Muscle of arm (tissue), 12 donors: Measurements from ENCODE around the gene ALKBH7. TPM values are rescaled to one million over a fixed set of nuclear protein-coding genes. Genes with fewer than 3 reads are reported as not detected.
"Not testable (repeated sequence)": the region's sequence is repeated elsewhere in the genome, so short reads cannot be mapped to it uniquely, and the experiment has no call there.

Experiments used
- DNase-seq: peaks from one replicate; pipeline ENCODE4 v3.0.0-alpha.2; 2013
- polyA plus RNA-seq, 12 donors: library from polyadenylated mRNA; unstranded; fragments of 120-200 nt; gene quantifications; one replicate each; pipeline ENCODE4 v1.2.1, GENCODE V29; 2013; ENCODE audit not compliant: insufficient read length in 12 of 12

Gene ALKBH7
- polyA plus RNA-seq, 12 donors = 35.2 to 126 (median 63.2) TPM; not detected in 1

DNA sequence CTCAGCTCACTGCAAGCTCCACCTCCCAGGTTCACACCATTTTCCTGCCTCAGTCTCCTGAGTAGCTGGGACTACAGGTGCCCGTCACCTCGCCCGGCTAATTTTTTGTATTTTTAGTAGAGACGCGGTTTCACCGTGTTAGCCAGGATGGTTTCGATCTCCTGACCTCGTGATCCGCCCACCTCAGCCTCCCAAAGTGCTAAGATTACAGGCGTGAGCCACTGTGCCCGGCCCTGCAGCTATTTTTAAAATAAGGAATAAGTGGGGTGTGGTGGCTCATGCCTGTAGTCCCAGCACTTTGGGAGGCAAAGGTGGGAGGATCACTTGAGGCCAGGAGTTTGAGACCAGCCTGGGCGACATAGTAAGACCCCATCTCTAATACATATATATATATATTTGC, 12.1 kb upstream of the ALKBH7 start:
- DNase-seq = not testable (repeated sequence)

- DNase-seq = not testable (repeated sequence)
Observed at GRCh38 chr19:6360857-6361216, 11.8 kb upstream of the ALKBH7 start.

GRCh38 chr19:6362027-6362350, 10.6 kb upstream of the ALKBH7 start:
- peak; percentile 47 for DNase-seq

DNA sequence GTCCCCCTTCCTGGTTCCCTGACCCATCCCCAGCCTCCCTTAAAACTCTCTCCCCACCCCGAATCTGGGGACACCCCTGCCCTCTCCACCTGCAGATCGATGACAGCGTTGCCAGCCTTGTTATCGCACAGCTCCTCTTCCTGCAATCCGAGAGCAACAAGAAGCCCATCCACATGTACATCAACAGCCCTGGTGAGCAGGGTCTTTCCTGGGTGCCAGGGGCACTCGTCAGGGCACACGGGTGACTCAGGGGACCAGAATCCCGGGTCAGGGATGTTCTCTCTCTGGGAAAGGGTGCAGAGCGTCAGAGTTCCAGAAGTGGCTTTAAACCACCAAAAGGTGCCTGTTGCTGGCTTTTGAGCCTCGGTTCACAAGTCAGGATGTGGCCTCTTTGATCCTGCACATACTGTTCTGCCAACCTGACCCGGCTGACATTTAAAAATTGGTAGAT, 10.2 kb upstream of the ALKBH7 start:
- no peak for DNase-seq

DNA sequence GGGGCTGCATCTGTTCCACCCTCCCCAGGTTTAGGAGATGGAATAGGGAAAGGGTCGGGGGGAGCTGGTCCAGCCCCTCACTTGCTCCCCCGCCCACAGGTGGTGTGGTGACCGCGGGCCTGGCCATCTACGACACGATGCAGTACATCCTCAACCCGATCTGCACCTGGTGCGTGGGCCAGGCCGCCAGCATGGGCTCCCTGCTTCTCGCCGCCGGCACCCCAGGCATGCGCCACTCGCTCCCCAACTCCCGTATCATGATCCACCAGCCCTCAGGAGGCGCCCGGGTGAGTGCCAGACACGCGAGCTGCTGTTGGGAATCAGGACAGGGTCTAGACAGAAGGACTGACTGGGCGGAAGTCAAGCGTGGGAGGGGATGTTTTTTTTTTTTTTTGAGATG, 8.2 kb upstream of the ALKBH7 start:
- no peak for DNase-seq

- DNase-seq = peak; percentile 99
Observed at GRCh38 chr19:6373096-6373812, 660 bp downstream of the ALKBH7 start.

DNA sequence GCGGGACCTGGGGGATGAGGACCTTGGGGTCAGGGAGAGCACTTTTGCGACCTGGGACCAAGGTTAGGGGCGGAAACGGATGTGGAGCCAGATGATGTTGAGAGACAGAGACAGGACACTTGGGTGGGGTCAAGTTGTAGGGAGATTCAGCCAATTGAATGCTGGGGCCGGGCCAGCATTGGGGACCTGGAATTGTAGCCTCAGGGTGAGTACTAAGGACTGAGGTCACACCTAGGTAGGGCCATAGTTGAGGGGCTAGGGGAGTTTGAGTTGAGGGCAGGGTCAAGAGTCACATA, 1.2 kb downstream of the ALKBH7 start:
- DNase-seq = no peak

DNA sequence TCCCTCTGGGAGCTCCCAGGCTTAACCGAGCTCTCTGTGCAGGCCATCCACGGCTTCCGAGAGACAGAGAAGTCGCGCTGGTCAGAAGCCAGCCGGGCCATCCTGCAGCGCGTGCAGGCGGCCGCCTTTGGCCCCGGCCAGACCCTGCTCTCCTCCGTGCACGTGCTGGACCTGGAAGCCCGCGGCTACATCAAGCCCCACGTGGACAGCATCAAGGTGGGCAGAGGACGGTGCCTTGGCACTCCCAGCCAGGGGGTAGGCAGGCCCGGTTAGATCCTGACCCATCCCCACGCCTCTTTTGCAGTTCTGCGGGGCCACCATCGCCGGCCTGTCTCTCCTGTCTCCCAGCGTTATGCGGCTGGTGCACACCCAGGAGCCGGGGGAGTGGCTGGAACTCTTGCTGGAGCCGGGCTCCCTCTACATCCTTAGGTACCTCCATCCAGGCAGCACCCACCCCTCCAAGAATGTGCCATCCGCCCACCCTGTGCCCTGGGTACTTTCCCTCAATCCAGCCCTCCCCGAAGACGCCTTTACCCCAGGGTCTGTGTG, 1.6 kb downstream of the ALKBH7 start:
- no peak for DNase-seq

GRCh38 chr19:6374711-6375410, 2.3 kb downstream of the ALKBH7 start:
- no peak for DNase-seq

DNA sequence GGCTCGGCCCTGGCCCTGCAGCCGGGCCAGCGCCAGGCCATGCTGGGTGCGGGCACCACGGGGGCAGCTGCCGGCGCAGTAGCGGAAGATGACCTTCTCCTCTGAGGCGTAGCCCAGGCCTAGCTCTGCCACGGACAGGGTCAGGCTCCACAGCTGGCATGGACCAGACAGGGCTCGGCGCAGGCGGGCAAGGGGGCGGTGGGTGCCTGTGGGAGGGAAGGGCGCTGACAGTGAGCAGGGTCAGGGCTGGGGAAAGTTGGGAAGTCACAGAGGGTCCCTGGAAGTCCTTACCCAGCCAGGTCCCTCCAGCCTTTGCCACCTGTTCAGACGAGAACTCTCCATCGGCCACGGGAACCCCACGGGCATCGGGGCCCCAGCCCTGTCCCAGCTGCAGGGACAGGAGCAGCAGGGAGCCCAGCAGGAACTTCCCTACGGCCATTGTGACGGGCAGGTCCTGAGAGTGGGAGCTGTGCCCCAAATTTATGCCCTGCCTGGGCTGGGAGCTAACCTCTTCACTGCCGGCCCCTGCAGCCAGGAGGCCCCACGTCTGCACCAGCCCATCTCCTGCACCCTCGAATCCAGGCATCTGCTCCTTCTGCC, 2.9 kb downstream of the ALKBH7 start, which contains the start of gene PSPN:
TSS of gene PSPN (minus strand) at position 523 of the 600 bp plus-strand sequence. CDS start at position 439, 84 bp downstream.
- DNase-seq = no peak

DNA sequence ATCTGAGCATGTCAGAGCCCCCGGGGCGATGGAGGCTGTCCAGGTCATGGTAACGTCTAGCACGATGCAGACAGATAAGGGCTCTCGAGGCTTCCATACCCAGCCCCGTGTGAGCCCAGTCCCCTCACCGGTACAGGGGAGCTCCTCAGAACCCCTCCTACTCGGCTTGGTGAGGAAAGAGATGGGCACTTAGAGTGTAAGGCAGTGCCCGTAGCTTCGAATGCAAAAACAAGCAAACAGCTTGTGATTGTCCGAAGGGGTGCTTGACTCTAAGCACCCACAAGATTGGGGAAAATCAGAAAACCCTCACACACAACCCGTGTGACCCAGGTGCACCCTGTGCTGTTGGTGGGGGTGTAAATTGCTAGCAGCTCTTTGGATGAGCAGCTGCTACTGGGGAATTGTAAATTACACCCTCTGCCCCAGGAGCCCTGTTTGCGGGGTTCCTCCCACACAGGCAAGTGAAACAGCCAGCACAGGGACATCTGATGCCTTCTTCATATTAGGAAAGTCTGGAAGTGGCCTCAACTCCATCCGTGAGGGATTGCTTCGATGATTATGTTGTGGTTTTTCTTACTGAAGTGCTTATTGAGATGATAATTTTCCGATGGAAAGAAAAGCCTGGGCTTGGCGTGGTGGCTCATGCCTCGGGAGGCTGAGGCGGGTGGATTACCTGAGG, 4.1 kb downstream of the ALKBH7 start:
- DNase-seq = no peak

GRCh38 chr19:6378041-6378440, 5.4 kb downstream of the ALKBH7 start:
- DNase-seq = no peak

- no peak for DNase-seq
Observed at GRCh38 chr19:6378486-6378885, 5.9 kb downstream of the ALKBH7 start.

GRCh38 chr19:6379744-6380143, 7.2 kb downstream of the ALKBH7 start:
- no peak for DNase-seq

- DNase-seq = no peak
Observed at GRCh38 chr19:6381030-6381750, 8.6 kb downstream of the ALKBH7 start.

- no peak for DNase-seq
Observed at GRCh38 chr19:6383188-6383587, 10.6 kb downstream of the ALKBH7 start.

DNA sequence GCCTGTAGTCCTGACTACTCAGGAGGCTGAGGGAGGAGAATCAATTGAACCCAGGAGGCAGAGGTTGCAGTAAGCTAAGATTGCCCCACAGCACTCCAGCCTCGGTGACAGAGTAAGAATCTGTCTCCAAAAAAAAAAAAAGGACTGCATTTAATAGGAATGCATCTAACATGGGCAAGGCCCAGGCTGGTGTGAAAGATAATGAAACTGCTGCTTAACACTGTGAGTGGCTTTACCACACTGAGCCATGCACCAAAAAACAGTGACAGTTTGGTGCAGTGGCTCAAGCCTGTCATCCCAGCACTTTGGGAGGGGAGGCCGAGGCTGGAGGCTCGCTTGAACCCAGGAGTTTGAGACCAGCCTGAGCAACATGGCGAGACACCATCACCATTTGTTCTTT, 11.8 kb downstream of the ALKBH7 start:
- no peak for DNase-seq

DNA sequence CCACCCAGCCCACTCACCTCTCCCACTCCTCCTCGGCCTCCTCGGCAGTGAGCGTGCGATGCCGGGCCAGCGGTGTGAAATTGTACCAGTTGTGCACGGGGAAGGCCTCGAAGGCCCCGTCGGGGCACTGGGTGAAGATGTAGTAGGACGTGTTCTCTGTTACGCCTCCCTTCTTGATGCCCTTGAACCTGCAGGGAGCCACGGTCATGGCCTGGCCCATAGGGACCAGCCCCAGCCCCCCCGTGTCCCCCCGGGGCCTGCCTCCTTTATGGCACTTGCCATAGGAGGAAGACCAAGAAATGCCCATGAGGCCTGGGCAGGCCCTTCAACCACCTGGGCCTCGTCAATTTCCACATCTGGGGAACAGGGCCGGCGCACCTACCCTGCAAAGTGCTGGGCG, 14.8 kb downstream of the ALKBH7 start:
- no peak for DNase-seq

DNA sequence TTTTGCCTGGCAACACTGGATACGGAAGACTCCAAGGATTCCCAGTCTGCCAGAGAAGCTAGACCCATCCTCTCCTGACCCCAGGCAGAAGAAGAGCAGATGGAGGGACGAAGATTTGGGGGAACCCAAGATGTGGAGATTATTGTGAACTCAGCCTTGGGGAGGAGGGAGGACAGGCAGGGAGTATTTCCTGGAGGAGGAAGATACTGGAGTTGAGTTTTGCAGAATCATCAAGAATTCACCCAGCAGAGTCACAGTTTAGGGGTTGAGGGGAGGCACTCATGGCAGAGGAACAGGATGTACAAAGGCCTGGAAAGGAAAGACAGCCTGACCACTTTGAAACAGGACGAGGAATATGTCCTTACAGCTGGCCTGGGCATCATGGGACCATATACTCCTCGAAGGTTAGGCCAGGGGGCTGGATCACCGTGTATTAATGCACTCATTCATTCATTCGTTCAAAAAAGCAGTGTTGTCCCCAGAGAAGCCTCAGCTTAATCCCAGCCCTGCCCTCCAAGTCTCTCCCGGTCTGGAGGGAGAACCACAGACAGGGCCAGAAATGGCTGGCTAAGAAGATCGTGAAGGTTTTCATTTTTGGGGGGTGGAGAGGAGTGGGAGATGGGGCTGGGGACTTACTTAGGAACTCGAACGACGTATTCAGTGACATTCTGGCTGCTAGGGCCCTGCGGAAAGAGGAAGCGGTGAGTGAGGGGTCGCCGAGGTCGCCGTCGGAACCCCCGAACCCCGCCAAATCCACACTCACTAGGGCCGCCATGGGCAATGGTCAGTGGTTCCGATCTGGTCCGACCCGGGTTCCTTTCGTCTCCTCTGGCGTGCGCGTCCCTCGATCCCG, 19.9 kb downstream of the ALKBH7 start:
- DNase-seq = no peak

- peak; percentile 98 for DNase-seq
Observed at GRCh38 chr19:6393074-6393982, 20.7 kb downstream of the ALKBH7 start, which contains the start of gene GTF2F1. Gene GTF2F1, minus strand, starts transcription at chr19:6393164. Its CDS starts 169 bp downstream, at chr19:6392995.
